Psoas muscle (tissue), 8 donors: ENCODE results near the gene ANKRD23. TPM values are rescaled to one million over a fixed set of nuclear protein-coding genes. Genes with fewer than 3 reads are reported as not detected.
A peak's percentile ranks its signal among the peaks of the same experiment; 100 is the strongest.

Source experiments
- ATAC-seq, 4 donors: fragments of 200-7000 bp; cut with Tn5 transposase; one replicate each; pipeline ENCODE4 v1.9.1; 2020; ENCODE audit warnings: moderate library complexity in 3 of 4, mild to moderate bottlenecking in 2 of 4
- DNase-seq, 2 donors: peaks; one replicate each; pipeline ENCODE4 v3.0.0-alpha.2; 2020
- H3K27ac ChIP-seq: fragments of 200-600 bp; one replicate; pipeline ENCODE4 v1.8.0; 2022
- H3K27me3 ChIP-seq, 3 donors: fragments of 200-600 bp in 1 of 3; one replicate each; pipeline versions ENCODE4 v1.6.1 to v1.8.0; 2013 to 2022; ENCODE audit warnings: low read length in 2 of 3, mild to moderate bottlenecking in 2 of 3, moderate library complexity in 1 of 3; ENCODE audit not compliant: insufficient read depth in 3 of 3
- H3K36me3 ChIP-seq, 2 donors: fragments of 200-600 bp in 1 of 2; one replicate each; pipeline versions ENCODE4 v1.6.1 to v1.8.0; 2013 to 2022; ENCODE audit warnings: low read depth in 1 of 2, mild to moderate bottlenecking in 1 of 2, moderate library complexity in 1 of 2; ENCODE audit not compliant: insufficient read depth in 1 of 2
- H3K4me1 ChIP-seq: fragments of 200-600 bp; one replicate; pipeline ENCODE4 v1.8.0; 2022
- H3K4me3 ChIP-seq: fragments of 200-600 bp; one replicate; pipeline ENCODE4 v1.8.0; 2022; ENCODE audit warnings: mild to moderate bottlenecking
- H3K9me3 ChIP-seq: fragments of 200-600 bp; one replicate; pipeline ENCODE4 v1.8.0; 2022
- WGBS, 3 donors: extraction: QIAGEN DNeasy Blood & Tissue Kit; methylation state at CpG; one replicate each; pipeline versions ENCODE4 v1.1.6 to v1.1.7; 2013; 5-methylcytosine and 5-hydroxymethylcytosine counted together
- intact Hi-C, 2 donors: fragments of 100-400 bp; cut with DNase I; formaldehyde crosslinking; loops; one replicate each; pipeline versions ENCODE4 v1.11.0 to v1.14.2; 2022
- polyA plus RNA-seq, 3 donors: library from polyadenylated mRNA; stranded (reverse); fragments of 200-250 nt; gene quantifications; one replicate each; pipeline ENCODE4 v1.2.3, GENCODE V29; 2013
- total RNA-seq, 4 donors: library from RNA; stranded (reverse); fragmentation: NEBNext Ultra II Directional in 2 of 4; extraction: Animal tissue kit (Norgen Biotek cat#: 25700) in 2 of 4; gene quantifications; one replicate each; pipeline versions ENCODE4 v1.2.1 to v1.2.4, GENCODE V29; 2021 to 2023
- TF ChIP-seq, protein P1 (sequence below): fragments of 200-600 bp; IDR thresholded peaks from one replicate; pipeline ENCODE4 v1.8.0; 2022; ENCODE audit warnings: antibody characterized with exemption
- donor health status: healthy with polysubstance abuse.
- donor health status: DM: no; HTN: no; CAD: no; lungs with moderate emphysema.
- donor health status: Bipolar disorder and iron deficiency.
- donor health status: healthy.
- donor health status: DM: yes; HTN: yes; CAD: no.
- donor health status: DM: no; HTN: no; CAD: no.
- donor health status: DM: no; HTN: no; CAD: no.
- donor health status: DM: yes; HTN: yes; CAD: no.

Gene ANKRD23
- total and polyA plus RNA-seq, 7 donors, result 256 to 1,374 (median 788) TPM

DNA sequence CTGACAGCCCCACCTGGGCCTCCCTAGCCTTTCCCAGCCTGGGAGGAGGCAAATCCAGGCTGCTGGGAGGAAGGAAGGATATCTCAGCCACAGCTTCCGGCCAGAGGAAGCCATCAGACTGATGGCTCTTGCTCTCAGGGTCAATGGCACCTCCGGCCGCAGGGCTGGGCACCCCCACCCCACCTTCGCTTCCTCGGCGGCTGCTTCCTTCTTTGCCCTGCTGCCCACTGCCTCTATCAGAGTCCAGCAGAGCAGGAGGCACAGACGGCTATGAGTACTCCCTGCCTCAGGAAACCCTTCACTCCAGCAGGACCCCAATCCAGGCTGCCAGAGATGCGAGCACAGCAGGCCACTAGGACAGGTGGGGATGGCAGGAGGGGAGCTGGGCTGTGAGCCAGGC, 22.8 kb upstream of the ANKRD23 start:
- WGBS, 3 donors, result 68 to 76% (median 70%) methylated on average over 8 of the region's 8 CpGs
- intact Hi-C loops, result no loop called here
- H3K4me1 ChIP-seq, result peaks cover 11% of the 10 kb centered on the region
- ATAC-seq, result no peak
- peaks cover 0 to 57% of the 10 kb centered on the region in 2 donors for H3K36me3 ChIP-seq
- peak overlapping the region; percentile 30 for H3K27ac ChIP-seq
- H3K27me3 ChIP-seq, result no peaks in the 10 kb centered on the region
- DNase-seq, result no peak
- H3K4me3 ChIP-seq, result peak overlapping the region; percentile 92
- TF ChIP-seq, protein P1, sequence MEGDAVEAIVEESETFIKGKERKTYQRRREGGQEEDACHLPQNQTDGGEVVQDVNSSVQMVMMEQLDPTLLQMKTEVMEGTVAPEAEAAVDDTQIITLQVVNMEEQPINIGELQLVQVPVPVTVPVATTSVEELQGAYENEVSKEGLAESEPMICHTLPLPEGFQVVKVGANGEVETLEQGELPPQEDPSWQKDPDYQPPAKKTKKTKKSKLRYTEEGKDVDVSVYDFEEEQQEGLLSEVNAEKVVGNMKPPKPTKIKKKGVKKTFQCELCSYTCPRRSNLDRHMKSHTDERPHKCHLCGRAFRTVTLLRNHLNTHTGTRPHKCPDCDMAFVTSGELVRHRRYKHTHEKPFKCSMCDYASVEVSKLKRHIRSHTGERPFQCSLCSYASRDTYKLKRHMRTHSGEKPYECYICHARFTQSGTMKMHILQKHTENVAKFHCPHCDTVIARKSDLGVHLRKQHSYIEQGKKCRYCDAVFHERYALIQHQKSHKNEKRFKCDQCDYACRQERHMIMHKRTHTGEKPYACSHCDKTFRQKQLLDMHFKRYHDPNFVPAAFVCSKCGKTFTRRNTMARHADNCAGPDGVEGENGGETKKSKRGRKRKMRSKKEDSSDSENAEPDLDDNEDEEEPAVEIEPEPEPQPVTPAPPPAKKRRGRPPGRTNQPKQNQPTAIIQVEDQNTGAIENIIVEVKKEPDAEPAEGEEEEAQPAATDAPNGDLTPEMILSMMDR, result no peak
- no peaks in the 10 kb centered on the region for H3K9me3 ChIP-seq

DNA sequence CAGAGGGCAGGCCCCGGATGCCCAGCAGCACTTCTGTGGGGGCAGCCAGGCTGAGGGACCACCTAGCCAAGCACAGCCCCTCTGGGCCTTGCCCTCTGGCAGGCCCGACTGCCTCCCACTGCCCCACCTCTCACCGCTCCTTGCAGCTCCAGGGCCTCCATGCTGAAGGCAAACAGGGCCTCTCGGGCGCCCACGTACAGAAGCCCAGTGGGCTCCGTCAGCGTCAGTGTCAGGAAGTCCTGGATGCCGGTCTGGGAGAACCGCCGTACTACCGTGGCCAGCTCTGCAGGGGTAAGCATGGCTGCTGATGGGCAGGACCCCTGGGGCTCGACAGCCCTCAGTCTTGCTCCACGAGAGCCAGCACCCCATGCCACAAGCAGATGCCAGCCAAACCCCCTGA, 22.3 kb upstream of the ANKRD23 start:
- no peak for DNase-seq
- no peak overlapping the region for H3K27ac ChIP-seq
- H3K36me3 ChIP-seq, result peaks cover 0 to 61% of the 10 kb centered on the region in 2 donors
- H3K4me1 ChIP-seq, result peaks cover 11% of the 10 kb centered on the region
- intact Hi-C loops, result no loop called here
- H3K27me3 ChIP-seq, result no peaks in the 10 kb centered on the region
- TF ChIP-seq, protein P1, result no peak
- 79 to 82% (median 82%) methylated on average over 14 of the region's 14 CpGs for WGBS, 3 donors
- no peaks in the 10 kb centered on the region for H3K9me3 ChIP-seq
- peak overlapping the region; percentile 92 for H3K4me3 ChIP-seq
- no peak for ATAC-seq

DNA sequence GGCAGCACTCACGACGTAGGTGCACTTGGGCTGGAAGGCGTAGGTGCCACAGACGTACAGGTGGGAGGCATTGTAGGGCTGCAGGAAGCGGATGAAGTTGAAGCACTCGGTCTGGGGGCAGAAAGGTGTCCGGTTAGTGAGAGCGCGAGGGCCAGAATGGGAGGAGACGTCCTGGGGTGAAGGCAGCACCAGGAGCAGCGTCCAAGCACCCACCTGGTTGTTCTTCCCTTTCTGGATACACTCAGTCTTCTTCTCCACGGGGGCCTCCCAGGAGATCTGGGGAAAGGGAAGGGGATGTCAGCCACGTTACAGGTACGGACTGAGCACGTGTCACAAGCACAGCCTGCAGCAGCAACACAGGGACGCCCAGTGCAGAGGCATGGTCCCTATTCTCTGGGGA, 21.8 kb upstream of the ANKRD23 start:
- Histone ChIP-seq H3K4me3 (no peak overlapping the region), H3K4me1 (peaks cover 11% of the 10 kb centered on the region), H3K36me3 (peaks cover 0 to 66% of the 10 kb centered on the region in 2 donors), H3K27me3 (no peaks in the 10 kb centered on the region), H3K27ac (no peak overlapping the region), H3K9me3 (no peaks in the 10 kb centered on the region)
- no peak for DNase-seq
- 83 to 86% (median 85%) methylated on average over 14 to 16 of the region's 16 CpGs for WGBS, 3 donors
- intact Hi-C loops, result no loop called here
- TF ChIP-seq, protein P1, result no peak
- no peak for ATAC-seq

DNA sequence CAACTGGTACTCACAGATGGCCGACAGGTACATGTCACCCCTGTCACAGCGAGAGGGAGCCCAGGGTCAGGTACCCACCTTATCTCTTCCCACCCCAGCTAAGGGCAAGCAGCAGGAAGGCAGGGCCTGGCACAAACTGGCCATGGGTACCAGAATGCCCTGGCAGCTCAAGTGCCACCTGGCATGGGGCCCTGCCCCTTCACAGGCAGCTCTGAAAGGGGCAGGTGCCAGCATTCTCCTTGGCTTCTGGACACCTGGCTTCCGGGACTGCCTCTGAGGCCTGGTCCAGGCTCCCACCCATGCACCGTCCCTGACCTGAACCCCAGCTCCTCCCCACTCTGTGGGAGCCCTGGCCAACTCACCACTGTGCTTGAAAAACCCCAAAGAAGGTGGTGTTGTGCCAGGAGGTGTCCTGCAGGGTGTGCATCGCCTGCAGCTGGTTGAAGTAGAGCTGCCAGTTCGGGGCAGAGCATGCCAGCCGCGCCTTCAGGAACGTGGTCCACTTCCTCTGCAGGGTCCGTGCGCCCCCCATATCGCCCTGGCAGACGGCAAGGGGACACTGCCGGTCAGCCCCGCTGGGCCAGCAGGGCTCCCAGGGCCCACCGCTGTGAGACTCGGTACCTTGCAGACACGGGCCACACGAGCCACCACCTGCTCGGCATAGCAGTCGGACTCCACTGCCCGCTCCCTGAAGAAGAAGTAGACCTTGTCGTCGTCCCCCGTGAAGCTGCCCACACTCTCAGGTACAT, 20.7 kb upstream of the ANKRD23 start:
- Histone ChIP-seq H3K4me1 (peaks cover 12% of the 10 kb centered on the region), H3K27ac (no peak overlapping the region), H3K4me3 (no peak overlapping the region), H3K9me3 (no peaks in the 10 kb centered on the region), H3K27me3 (no peaks in the 10 kb centered on the region), H3K36me3 (peaks cover 0 to 73% of the 10 kb centered on the region in 2 donors)
- TF ChIP-seq, protein P1, result no peak
- intact Hi-C loops, result no loop called here
- peak in 1 of 2 donors; percentile 47 for DNase-seq
- no peak for ATAC-seq
- WGBS, 3 donors, result 70 to 79% (median 71%) methylated on average over 25 of the region's 25 CpGs
